Stimulated activated CD4-positive, alpha-beta T cell treated with anti-CD3 and anti-CD28 coated beads, Interleukin-12 subunit alpha, Interleukin-12 subunit beta, amount 100 ng/mL, for 24 hours (primary cell): ENCODE measurements around the gene CCR1.

Source experiments
- DNase-seq, 2 experiments: peaks; one replicate each; pipeline ENCODE4 v3.0.0-alpha.2; 2020; ENCODE audit warnings: low read depth in 2 of 2

Gene CCR1

GRCh38 chr3:46208167-46208704 is at the start of gene CCR1:
CCR1 (minus strand) TSS chr3:46208313; CDS start chr3:46204313, 4,000 bp downstream.
- DNase-seq: peak in 1 of 2 experiments; percentile 47

GRCh38 chr3:46252980-46253379 is 44.9 kb upstream of the CCR1 start:
- DNase-seq: no peak

GRCh38 chr3:46245146-46245545 is 37.0 kb upstream of the CCR1 start:
- no peak for DNase-seq

GRCh38 chr3:46243560-46243959 is 35.4 kb upstream of the CCR1 start:
- no peak for DNase-seq

GRCh38 chr3:46242120-46242519 is 34.0 kb upstream of the CCR1 start, which contains the start of gene CCR3:
CCR3 (plus strand) TSS chr3:46242460; CDS start chr3:46265159, 22,699 bp downstream.
- DNase-seq: no peak

GRCh38 chr3:46239952-46240351 is 31.8 kb upstream of the CCR1 start:
- no peak for DNase-seq

GRCh38 chr3:46239301-46239938 is 31.3 kb upstream of the CCR1 start:
- DNase-seq: no peak

- DNase-seq: no peak
These were observed 30.3 kb upstream of the CCR1 start for GRCh38 chr3:46238386-46238785.

GRCh38 chr3:46236294-46237054 is 28.4 kb upstream of the CCR1 start:
- DNase-seq: no peak

- no peak for DNase-seq
These were observed 27.3 kb upstream of the CCR1 start for GRCh38 chr3:46235425-46235824.

GRCh38 chr3:46233194-46233593 is 25.1 kb upstream of the CCR1 start:
- DNase-seq: no peak

- no peak for DNase-seq
These were observed 23.2 kb upstream of the CCR1 start for GRCh38 chr3:46231323-46231722.

GRCh38 chr3:46228260-46229242 is 20.4 kb upstream of the CCR1 start:
- DNase-seq: no peak

- DNase-seq: no peak
These were observed 14.5 kb upstream of the CCR1 start for GRCh38 chr3:46222435-46223161.

GRCh38 chr3:46221938-46222337 is 13.8 kb upstream of the CCR1 start:
- no peak for DNase-seq

GRCh38 chr3:46221391-46221790 is 13.3 kb upstream of the CCR1 start:
- DNase-seq: no peak

GRCh38 chr3:46218196-46218709 is 10.1 kb upstream of the CCR1 start:
- DNase-seq: no peak

- DNase-seq: no peak
These were observed 7.8 kb upstream of the CCR1 start for GRCh38 chr3:46215810-46216414.

GRCh38 chr3:46214751-46215352 is 6.7 kb upstream of the CCR1 start:
- no peak for DNase-seq

GRCh38 chr3:46213201-46213600 is 5.1 kb upstream of the CCR1 start:
- no peak for DNase-seq
